ENCODE data around the gene NQO1.

NQO1 gene

GRCh38 chr16:69691980-69692911 lies 34.1 kb downstream of the NQO1 start:
- H3K4me1 ChIP-seq (ENCODE audit: control insufficient read depth in 5 of 5, insufficient read depth in 5 of 5, low read length in 5 of 5), result no peaks in the 10 kb centered on the region
- H3K27ac ChIP-seq (ENCODE audit: low read depth, low read length), result no peak overlapping the region
- no peak overlapping the region for H3K4me3 ChIP-seq (ENCODE audit: low read depth in 1 of 5, low read length in 5 of 5)
- H3K9me3 ChIP-seq (ENCODE audit: control insufficient read depth in 5 of 5, low read length in 5 of 5), result no peaks in the 10 kb centered on the region
- peak overlapping the region in 1 of 5 donors; percentile 28 for H3K9ac ChIP-seq (ENCODE audit: low read length in 5 of 5)
- H3K27me3 ChIP-seq (ENCODE audit: control insufficient read depth in 5 of 5, insufficient read depth in 4 of 5, low read length in 5 of 5), result no peaks in the 10 kb centered on the region
- peaks cover 48 to 68% (median 55%) of the 10 kb centered on the region in 5 donors for H3K36me3 ChIP-seq (ENCODE audit: control insufficient read depth in 5 of 5, insufficient read depth in 5 of 5, low read length in 5 of 5)

GRCh38 chr16:69688589-69688988 lies 37.8 kb downstream of the NQO1 start:
- H3K36me3 ChIP-seq (ENCODE audit: control insufficient read depth in 5 of 5, insufficient read depth in 5 of 5, low read length in 5 of 5), result peaks cover 25 to 57% (median 32%) of the 10 kb centered on the region in 5 donors

GRCh38 chr16:69680358-69680757 lies 46.0 kb downstream of the NQO1 start:
- H3K4me1 ChIP-seq (ENCODE audit: control insufficient read depth in 5 of 5, insufficient read depth in 5 of 5, low read length in 5 of 5), result no peaks in the 10 kb centered on the region
- H3K27ac ChIP-seq (ENCODE audit: low read depth, low read length), result no peak overlapping the region
- H3K9ac ChIP-seq (ENCODE audit: low read length in 5 of 5), result no peak overlapping the region
- peaks cover 20 to 63% (median 24%) of the 10 kb centered on the region in 5 donors for H3K36me3 ChIP-seq (ENCODE audit: control insufficient read depth in 5 of 5, insufficient read depth in 5 of 5, low read length in 5 of 5)
- no peaks in the 10 kb centered on the region for H3K9me3 ChIP-seq (ENCODE audit: control insufficient read depth in 5 of 5, low read length in 5 of 5)
- H3K27me3 ChIP-seq (ENCODE audit: control insufficient read depth in 5 of 5, insufficient read depth in 4 of 5, low read length in 5 of 5), result no peaks in the 10 kb centered on the region
- no peak overlapping the region for H3K4me3 ChIP-seq (ENCODE audit: low read depth in 1 of 5, low read length in 5 of 5)

More at GRCh38 chr16:69688589-69688988, 37.8 kb downstream of the NQO1 start:
- Histone ChIP-seq H3K27ac (ENCODE audit: low read depth, low read length) (no peak overlapping the region), H3K9ac (ENCODE audit: low read length in 5 of 5) (no peak overlapping the region), H3K4me1 (ENCODE audit: control insufficient read depth in 5 of 5, insufficient read depth in 5 of 5, low read length in 5 of 5) (no peaks in the 10 kb centered on the region), H3K4me3 (ENCODE audit: low read depth in 1 of 5, low read length in 5 of 5) (no peak overlapping the region), H3K27me3 (ENCODE audit: control insufficient read depth in 5 of 5, insufficient read depth in 4 of 5, low read length in 5 of 5) (no peaks in the 10 kb centered on the region), H3K9me3 (ENCODE audit: control insufficient read depth in 5 of 5, low read length in 5 of 5) (no peaks in the 10 kb centered on the region)

GRCh38 chr16:69672998-69673713 lies 53.2 kb downstream of the NQO1 start:
- H3K36me3 ChIP-seq (ENCODE audit: control insufficient read depth in 5 of 5, insufficient read depth in 5 of 5, low read length in 5 of 5), result peaks cover 26 to 50% (median 33%) of the 10 kb centered on the region in 5 donors
- no peaks in the 10 kb centered on the region for H3K9me3 ChIP-seq (ENCODE audit: control insufficient read depth in 5 of 5, low read length in 5 of 5)
- H3K9ac ChIP-seq (ENCODE audit: low read length in 5 of 5), result no peak overlapping the region
- no peaks in the 10 kb centered on the region for H3K27me3 ChIP-seq (ENCODE audit: control insufficient read depth in 5 of 5, insufficient read depth in 4 of 5, low read length in 5 of 5)
- no peak overlapping the region for H3K27ac ChIP-seq (ENCODE audit: low read depth, low read length)
- peaks cover 0 to 8% (median 0%) of the 10 kb centered on the region in 5 donors for H3K4me1 ChIP-seq (ENCODE audit: control insufficient read depth in 5 of 5, insufficient read depth in 5 of 5, low read length in 5 of 5)
- H3K4me3 ChIP-seq (ENCODE audit: low read depth in 1 of 5, low read length in 5 of 5), result no peak overlapping the region

- no peak overlapping the region for H3K9ac ChIP-seq (ENCODE audit: low read length in 5 of 5)
- no peak overlapping the region for H3K27ac ChIP-seq (ENCODE audit: low read depth, low read length)
- peaks cover 23 to 43% (median 32%) of the 10 kb centered on the region in 5 donors for H3K36me3 ChIP-seq (ENCODE audit: control insufficient read depth in 5 of 5, insufficient read depth in 5 of 5, low read length in 5 of 5)
- H3K9me3 ChIP-seq (ENCODE audit: control insufficient read depth in 5 of 5, low read length in 5 of 5), result no peaks in the 10 kb centered on the region
- H3K27me3 ChIP-seq (ENCODE audit: control insufficient read depth in 5 of 5, insufficient read depth in 4 of 5, low read length in 5 of 5), result no peaks in the 10 kb centered on the region
- H3K4me3 ChIP-seq (ENCODE audit: low read depth in 1 of 5, low read length in 5 of 5), result no peak overlapping the region
- peaks cover 0 to 8% (median 0%) of the 10 kb centered on the region in 5 donors for H3K4me1 ChIP-seq (ENCODE audit: control insufficient read depth in 5 of 5, insufficient read depth in 5 of 5, low read length in 5 of 5)
Measured at GRCh38 chr16:69672315-69672997, 53.9 kb downstream of the NQO1 start.

GRCh38 chr16:69669577-69669976 lies 56.8 kb downstream of the NQO1 start:
- no peaks in the 10 kb centered on the region for H3K27me3 ChIP-seq (ENCODE audit: control insufficient read depth in 5 of 5, insufficient read depth in 4 of 5, low read length in 5 of 5)
- H3K4me3 ChIP-seq (ENCODE audit: low read depth in 1 of 5, low read length in 5 of 5), result no peak overlapping the region
- peaks cover 16 to 29% (median 18%) of the 10 kb centered on the region in 5 donors for H3K36me3 ChIP-seq (ENCODE audit: control insufficient read depth in 5 of 5, insufficient read depth in 5 of 5, low read length in 5 of 5)
- H3K9ac ChIP-seq (ENCODE audit: low read length in 5 of 5), result no peak overlapping the region
- peaks cover 0 to 8% (median 0%) of the 10 kb centered on the region in 5 donors for H3K4me1 ChIP-seq (ENCODE audit: control insufficient read depth in 5 of 5, insufficient read depth in 5 of 5, low read length in 5 of 5)
- H3K9me3 ChIP-seq (ENCODE audit: control insufficient read depth in 5 of 5, low read length in 5 of 5), result no peaks in the 10 kb centered on the region
- no peak overlapping the region for H3K27ac ChIP-seq (ENCODE audit: low read depth, low read length)

GRCh38 chr16:69663846-69664245 lies 62.5 kb downstream of the NQO1 start:
- peaks cover 0 to 2% (median 0%) of the 10 kb centered on the region in 5 donors for H3K4me1 ChIP-seq (ENCODE audit: control insufficient read depth in 5 of 5, insufficient read depth in 5 of 5, low read length in 5 of 5)
- H3K9me3 ChIP-seq (ENCODE audit: control insufficient read depth in 5 of 5, low read length in 5 of 5), result no peaks in the 10 kb centered on the region
- H3K27me3 ChIP-seq (ENCODE audit: control insufficient read depth in 5 of 5, insufficient read depth in 4 of 5, low read length in 5 of 5), result no peaks in the 10 kb centered on the region
- H3K27ac ChIP-seq (ENCODE audit: low read depth, low read length), result no peak overlapping the region
- no peak overlapping the region for H3K4me3 ChIP-seq (ENCODE audit: low read depth in 1 of 5, low read length in 5 of 5)
- H3K36me3 ChIP-seq (ENCODE audit: control insufficient read depth in 5 of 5, insufficient read depth in 5 of 5, low read length in 5 of 5), result peaks cover 8 to 27% (median 9%) of the 10 kb centered on the region in 5 donors
- no peak overlapping the region for H3K9ac ChIP-seq (ENCODE audit: low read length in 5 of 5)

GRCh38 chr16:69662901-69663300 lies 63.5 kb downstream of the NQO1 start:
- Histone ChIP-seq H3K4me1 (ENCODE audit: control insufficient read depth in 5 of 5, insufficient read depth in 5 of 5, low read length in 5 of 5) (peaks cover 0 to 2% (median 0%) of the 10 kb centered on the region in 5 donors), H3K36me3 (ENCODE audit: control insufficient read depth in 5 of 5, insufficient read depth in 5 of 5, low read length in 5 of 5) (peaks cover 6 to 27% (median 9%) of the 10 kb centered on the region in 5 donors), H3K9me3 (ENCODE audit: control insufficient read depth in 5 of 5, low read length in 5 of 5) (no peaks in the 10 kb centered on the region), H3K27ac (ENCODE audit: low read depth, low read length) (no peak overlapping the region), H3K9ac (ENCODE audit: low read length in 5 of 5) (no peak overlapping the region), H3K4me3 (ENCODE audit: low read depth in 1 of 5, low read length in 5 of 5) (no peak overlapping the region), H3K27me3 (ENCODE audit: control insufficient read depth in 5 of 5, insufficient read depth in 4 of 5, low read length in 5 of 5) (no peaks in the 10 kb centered on the region)

GRCh38 chr16:69660166-69660565 lies 66.2 kb downstream of the NQO1 start:
- no peaks in the 10 kb centered on the region for H3K9me3 ChIP-seq (ENCODE audit: control insufficient read depth in 5 of 5, low read length in 5 of 5)
- H3K4me1 ChIP-seq (ENCODE audit: control insufficient read depth in 5 of 5, insufficient read depth in 5 of 5, low read length in 5 of 5), result peaks cover 0 to 2% (median 0%) of the 10 kb centered on the region in 5 donors
- H3K36me3 ChIP-seq (ENCODE audit: control insufficient read depth in 5 of 5, insufficient read depth in 5 of 5, low read length in 5 of 5), result peaks cover 9 to 42% (median 19%) of the 10 kb centered on the region in 5 donors
- H3K27ac ChIP-seq (ENCODE audit: low read depth, low read length), result no peak overlapping the region
- no peak overlapping the region for H3K9ac ChIP-seq (ENCODE audit: low read length in 5 of 5)
- H3K4me3 ChIP-seq (ENCODE audit: low read depth in 1 of 5, low read length in 5 of 5), result no peak overlapping the region
- H3K27me3 ChIP-seq (ENCODE audit: control insufficient read depth in 5 of 5, insufficient read depth in 4 of 5, low read length in 5 of 5), result no peaks in the 10 kb centered on the region

Measured in subcutaneous abdominal adipose tissue (tissue), 5 donors.